HL-60 (cell line): Measurements from ENCODE around the gene DNAAF5.
"Not testable (repeated sequence)": the region's sequence is repeated elsewhere in the genome, so short reads cannot be mapped to it uniquely, and the experiment has no call there.

Source experiments
- DNase-seq, 2 experiments: peaks; one replicate each; pipeline ENCODE4 v3.0.0-alpha.2; 2010 to 2020; ENCODE audit warnings: low read depth in 1 of 2, low spot score in 1 of 2
- H3K27ac ChIP-seq: fragments of 250-450 bp; sonication (Bioruptor Pico); replicated peaks from 2 replicates; pipeline ENCODE4 v1.5.1; 2020; ENCODE audit warnings: mild to moderate bottlenecking, moderate library complexity
- H3K27me3 ChIP-seq: fragments of 250-450 bp; sonication (Bioruptor Pico); 2 replicates; pipeline ENCODE4 v1.5.1; 2021; ENCODE audit warnings: mild to moderate bottlenecking, moderate library complexity; ENCODE audit not compliant: insufficient read depth, poor library complexity, severe bottlenecking
- H3K4me3 ChIP-seq: replicated peaks from 2 replicates; pipeline ENCODE4 v1.5.1; 2011; ENCODE audit warnings: mild to moderate bottlenecking, control low read depth, low read length; ENCODE audit not compliant: insufficient read depth
- CTCF ChIP-seq: IDR thresholded peaks from one replicate; pipeline ENCODE4 v1.5.1; 2011; ENCODE audit warnings: low read length, control low read depth, inconsistent platforms; ENCODE audit not compliant: insufficient read depth
- GABPA ChIP-seq: IDR thresholded peaks from 2 replicates; pipeline ENCODE4 v1.6.1; 2012; ENCODE audit warnings: low read depth
- POLR2AphosphoS5 ChIP-seq: IDR thresholded peaks from 2 replicates; pipeline ENCODE4 v1.6.1; 2012; ENCODE audit warnings: low read depth
- REST ChIP-seq: IDR thresholded peaks from 2 replicates; pipeline ENCODE4 v1.6.1; 2012; ENCODE audit warnings: low read depth; ENCODE audit not compliant: insufficient replicate concordance
- SPI1 ChIP-seq: IDR thresholded peaks from 2 replicates; pipeline ENCODE4 v1.6.1; 2012; ENCODE audit warnings: low read depth, mild to moderate bottlenecking, borderline replicate concordance

The DNAAF5 gene

DNA sequence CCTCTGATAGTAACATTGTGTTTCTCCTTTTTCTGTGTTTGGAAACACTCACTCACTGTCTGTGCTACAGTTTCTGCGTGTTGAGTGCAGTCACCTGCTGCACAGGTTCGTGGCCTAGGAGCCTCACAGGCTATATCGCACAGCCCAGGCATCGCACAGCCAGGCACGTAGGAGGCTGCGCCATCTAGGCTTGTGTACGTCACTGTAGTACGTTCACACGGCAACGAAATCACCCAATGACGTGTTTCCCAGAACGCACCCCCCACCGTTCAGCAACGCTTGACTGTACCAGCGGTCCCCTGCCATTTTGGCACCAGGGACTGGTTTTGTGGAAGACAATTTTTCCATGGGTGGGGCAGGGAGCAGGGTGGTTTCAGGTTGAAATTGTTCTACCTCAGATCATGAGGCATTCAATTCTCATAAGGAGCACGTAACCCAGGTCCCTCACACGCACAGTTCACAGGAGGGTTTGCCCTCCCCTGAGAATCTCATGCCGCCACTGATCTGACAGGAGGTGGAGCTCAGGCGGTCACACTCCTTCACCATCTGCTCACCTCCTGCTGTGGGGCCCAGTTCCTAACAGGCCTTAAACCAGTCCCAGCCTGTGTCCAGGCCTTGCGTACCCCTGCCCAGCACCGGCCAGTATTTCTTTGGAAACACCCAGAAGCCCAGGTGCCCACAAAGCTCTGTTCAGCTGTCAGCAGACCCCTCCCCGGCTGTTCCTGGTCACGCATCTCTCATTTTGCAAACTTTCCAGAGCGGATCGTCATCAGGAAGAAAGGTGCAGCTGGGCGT lies 23.8 kb downstream of the DNAAF5 start:
- DNase-seq, result no peak

DNA sequence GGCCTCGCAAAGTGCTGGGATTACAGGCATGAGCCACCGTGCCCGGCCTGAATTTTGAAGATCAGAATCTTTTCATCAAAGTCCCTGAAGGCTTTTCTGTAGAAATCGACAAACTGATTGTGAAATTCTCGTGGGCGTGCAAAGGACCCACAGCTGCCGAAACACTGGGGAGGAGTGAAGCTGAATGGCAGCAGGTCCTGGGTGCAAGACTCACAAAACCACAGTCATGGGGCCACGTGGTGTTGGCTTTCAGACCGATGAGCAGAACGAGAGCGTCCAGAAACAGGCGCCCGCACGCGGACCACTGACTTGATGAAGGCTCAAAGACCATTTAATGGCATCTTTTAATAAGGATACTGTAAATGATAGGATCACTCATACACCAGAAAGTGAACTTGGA lies 25.3 kb downstream of the DNAAF5 start:
- TF ChIP-seq SPI1 (no peak), POLR2AphosphoS5 (no peak), GABPA (no peak), REST (no peak), CTCF (no peak)
- DNase-seq, result no peak
- Histone ChIP-seq H3K27ac (no peak overlapping the region), H3K4me3 (no peak overlapping the region), H3K27me3 (no peaks in the 10 kb centered on the region)

More for the DNA sequence above, 23.8 kb downstream of the DNAAF5 start:
- TF ChIP-seq REST, result no peak
- no peak for TF ChIP-seq GABPA
- TF ChIP-seq POLR2AphosphoS5, result no peak
- TF ChIP-seq SPI1, result no peak
- no peak for TF ChIP-seq CTCF
- Histone ChIP-seq H3K4me3 (no peak overlapping the region), H3K27ac (no peak overlapping the region), H3K27me3 (no peaks in the 10 kb centered on the region)

DNA sequence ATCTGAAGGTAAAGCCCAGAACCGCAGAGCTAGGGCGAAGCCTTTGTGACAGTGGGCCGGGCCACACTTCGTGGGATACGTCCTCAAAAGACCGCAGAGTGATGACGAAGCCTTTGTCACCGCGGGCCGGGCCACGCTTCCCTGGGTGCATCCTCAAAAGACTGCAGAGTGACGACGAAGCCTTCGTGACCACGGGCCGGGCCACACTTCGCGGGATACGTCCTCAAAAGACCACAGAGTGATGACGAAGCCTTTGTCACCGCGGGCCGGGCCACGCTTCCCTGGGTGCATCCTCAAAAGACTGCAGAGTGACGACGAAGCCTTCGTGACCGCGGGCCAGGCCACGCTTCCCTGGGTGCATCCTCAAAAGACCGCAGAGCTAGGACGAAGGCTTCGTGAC lies 25.8 kb downstream of the DNAAF5 start:
- H3K4me3 ChIP-seq, DNase-seq, H3K27me3 ChIP-seq, H3K27ac ChIP-seq: not testable (repeated sequence)

- no peak for DNase-seq
- no peak overlapping the region for H3K27ac ChIP-seq
- TF ChIP-seq REST, result no peak
- TF ChIP-seq POLR2AphosphoS5, result no peak
- TF ChIP-seq CTCF, result no peak
- TF ChIP-seq SPI1, result no peak
- TF ChIP-seq GABPA, result no peak
- H3K27me3 ChIP-seq, result no peaks in the 10 kb centered on the region
- no peak overlapping the region for H3K4me3 ChIP-seq
Observed at GRCh38 chr7:753190-753589, 26.7 kb downstream of the DNAAF5 start.
